ENCODE results near the gene TPH2.

- TF ChIP-seq POLR2A (IDR thresholded peaks at IDR 0.05) (no peak), CTCF (IDR thresholded peaks at IDR 0.05 in 8 of 11, conservative IDR thresholded peaks at IDR 0.05 in 3 of 11) (peak in 10 of 11 experiments; percentile 2 to 46 (median 36))
Measured at GRCh38 chr12:71938728-71939385, at the start of gene TPH2.
